ENCODE measurements around the gene SKI.
"Not testable (repeated sequence)": the region's sequence is repeated elsewhere in the genome, so short reads cannot be mapped to it uniquely, and the experiment has no call there.

Gene SKI

DNA sequence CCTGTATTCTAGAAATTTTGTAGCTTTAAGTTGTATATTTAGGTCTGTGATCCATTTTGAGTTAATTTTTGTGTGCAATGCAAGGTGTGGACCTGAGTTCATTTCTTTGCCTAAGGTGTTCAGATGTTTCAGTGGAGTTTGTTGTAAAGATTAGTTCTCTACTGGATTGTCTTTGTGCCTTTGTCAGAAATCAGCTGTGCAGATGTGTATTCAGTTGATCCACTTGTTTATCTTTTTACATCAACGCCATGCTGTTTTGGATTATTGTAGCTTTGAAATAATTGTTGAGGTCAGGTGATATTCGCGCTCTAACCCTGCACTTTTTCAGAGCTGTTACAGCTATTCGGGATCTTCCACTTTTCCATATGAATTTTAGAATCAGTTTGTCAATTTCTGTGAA, 32.8 kb downstream of the SKI start:
- no peak for DNase-seq (ENCODE audit: low read depth)

DNA sequence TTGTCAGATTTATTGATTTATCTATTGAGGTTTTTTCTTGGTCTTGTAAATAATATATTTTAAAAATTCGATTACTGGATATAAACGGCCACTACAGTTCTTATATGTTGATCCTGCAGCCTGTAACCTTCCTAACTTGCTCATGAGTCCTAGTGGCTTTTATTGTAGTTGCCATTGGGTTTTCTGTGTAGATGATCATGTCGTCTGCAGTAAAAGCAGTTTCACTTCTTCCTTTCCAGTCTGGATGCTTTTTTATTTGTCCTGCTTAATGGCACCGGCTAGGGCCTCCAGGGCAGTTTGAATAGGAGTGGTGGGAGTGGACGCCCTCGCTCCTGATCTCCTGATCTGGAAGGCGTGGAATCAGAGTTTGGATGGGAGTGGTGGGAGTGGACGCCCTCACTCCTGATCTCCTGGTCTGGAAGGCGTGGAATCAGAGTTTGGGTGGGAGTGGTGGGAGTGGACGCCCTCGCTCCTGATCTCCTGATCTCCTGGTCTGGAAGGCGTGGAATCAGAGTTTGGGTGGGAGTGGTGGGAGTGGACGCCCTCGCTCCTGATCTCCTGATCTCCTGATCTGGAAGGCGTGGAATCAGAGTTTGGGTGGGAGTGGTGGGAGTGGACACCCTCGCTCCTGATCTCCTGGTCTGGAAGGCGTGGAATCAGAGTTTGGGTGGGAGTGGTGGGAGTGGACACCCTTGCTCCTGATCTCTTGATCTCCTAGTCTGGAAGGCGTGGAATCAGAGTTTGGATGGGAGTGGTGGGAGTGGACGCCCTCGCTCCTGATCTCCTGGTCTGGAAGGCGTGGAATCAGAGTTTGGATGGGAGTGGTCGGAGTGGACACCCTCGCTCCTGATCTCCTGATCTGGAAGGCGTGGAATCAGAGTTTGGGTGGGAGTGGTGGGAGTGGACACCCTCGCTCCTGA, 33.6 kb downstream of the SKI start:
- DNase-seq (ENCODE audit: low read depth): not testable (repeated sequence)

DNA sequence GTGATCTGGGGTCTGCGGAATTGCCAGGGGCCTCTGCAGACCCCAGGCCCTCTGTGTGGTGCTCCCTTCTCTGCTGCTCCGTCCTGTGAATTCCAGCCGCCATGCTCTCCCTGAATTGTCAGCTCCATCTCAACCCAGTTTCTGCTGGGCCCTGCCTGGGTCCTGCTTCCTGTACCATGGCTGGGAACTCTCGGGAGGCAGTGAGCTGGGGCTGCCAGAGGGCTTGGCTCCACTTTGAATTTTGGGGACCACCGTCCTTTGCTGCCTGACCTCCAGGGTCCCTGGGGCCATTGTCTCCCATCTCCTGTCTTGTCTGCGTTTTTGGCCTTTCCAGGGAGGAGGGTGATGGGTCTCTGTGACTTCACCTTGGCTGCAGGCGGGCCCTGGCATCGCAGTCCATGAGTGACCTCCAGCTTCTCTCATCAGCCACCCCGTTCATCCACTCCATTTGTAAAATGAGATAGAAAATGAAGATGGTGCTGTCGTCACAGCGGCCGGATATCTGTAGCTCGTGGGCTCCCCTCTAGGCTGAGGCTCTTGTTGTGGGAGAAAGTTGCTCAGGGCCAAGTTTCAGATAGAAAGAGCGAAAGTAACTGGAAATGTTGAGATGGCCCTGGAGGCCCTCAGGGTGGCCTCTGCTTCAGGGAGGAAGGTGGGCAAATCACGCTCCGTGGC, 38.3 kb downstream of the SKI start:
- DNase-seq (ENCODE audit: low read depth): no peak

DNA sequence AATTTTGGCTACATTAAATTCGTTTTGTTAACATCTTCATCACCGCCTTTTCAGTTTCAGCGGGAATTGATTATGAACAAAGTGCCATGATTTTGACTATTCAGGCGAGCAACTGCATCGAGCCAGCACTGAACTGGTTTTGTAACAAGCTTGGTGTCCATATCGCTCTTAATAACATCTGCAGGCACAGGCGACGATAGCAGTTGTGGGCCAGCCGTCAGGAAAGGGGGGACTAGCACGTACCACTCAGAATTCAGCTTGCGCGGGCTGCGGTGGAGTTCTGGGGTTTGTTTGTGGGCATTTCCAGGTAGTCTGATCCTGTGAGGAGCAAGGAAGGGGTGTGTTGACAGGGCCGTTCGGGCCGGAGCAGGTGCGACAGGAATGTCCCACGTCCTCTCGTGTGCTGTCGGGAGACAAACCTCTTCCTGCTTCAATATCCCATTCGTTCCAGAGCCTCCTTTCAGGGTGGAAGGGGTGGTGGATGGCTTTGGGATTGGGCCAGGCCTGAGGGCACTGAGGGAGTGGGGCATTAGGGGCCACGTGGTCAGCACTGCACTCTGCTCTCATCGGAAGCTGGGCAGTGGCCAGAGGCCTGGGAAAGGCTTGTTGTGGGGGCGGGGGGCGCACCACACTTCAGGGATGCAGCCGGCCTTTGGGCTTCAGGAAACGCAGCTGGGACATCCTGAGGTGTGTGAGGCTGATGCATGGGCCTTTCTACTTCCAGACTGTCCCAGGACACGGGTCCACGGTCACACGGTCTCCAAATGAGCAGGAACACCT, 39.1 kb downstream of the SKI start:
- no peak for DNase-seq (ENCODE audit: low read depth)

DNA sequence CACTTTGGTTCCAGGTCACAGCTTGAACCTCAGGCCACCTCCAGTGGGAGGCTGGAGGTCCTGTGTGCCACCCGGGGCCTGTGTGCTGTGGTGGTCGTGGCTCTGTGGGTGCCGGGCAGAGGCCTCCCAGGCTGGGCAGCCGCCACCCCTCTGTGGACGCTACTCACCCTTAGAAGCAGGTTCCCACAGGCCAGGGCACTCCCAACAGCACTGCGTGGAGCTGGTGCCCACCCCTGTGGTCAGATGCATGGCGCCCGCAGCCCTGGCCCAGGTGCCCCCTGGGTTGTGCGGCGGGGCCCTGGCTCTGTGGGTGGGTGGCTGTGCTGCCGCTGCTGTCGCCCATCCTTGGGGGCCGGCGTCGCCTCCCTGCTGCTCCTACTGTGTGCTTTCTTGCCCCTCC, 39.7 kb downstream of the SKI start:
- no peak for DNase-seq (ENCODE audit: low read depth)

DNA sequence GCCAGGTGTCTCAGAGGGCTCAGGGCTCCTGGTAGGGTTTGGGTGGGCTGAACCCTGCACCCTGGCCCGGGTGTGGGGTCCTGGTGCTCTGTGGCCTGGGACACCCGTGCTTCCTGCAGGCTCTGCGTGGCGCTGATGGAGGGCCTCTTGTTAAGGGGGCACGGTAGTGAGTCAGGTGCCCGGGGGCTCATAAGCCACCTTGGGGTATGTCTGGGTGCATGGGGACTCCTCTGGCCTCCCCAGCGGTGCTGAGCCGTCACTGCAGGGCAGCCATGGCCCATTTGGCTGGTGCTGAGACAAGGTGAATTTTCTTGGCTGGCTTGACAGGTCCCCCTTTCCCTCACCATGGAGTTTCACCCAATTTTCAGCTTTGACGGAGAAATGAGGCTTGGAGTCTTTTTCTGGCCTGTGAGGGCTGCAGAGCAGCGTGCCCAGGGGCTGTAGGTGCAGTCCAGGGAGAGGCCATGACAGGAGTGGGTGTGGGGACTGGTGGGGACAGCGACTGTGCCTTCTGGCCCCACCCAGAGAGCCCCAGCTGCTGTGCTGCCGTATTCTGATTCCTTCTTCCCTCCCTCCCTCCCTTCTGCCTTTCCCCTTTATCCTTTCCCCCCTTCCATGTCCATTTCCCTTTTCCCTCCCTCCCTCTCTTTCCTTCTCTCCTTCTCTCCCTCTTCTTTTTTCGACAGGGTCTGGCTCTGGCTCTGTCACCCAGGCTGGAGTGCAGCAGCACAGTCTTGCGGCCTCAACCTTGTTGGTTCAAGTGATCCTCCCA, 40.4 kb downstream of the SKI start:
- DNase-seq (ENCODE audit: low read depth): no peak

DNA sequence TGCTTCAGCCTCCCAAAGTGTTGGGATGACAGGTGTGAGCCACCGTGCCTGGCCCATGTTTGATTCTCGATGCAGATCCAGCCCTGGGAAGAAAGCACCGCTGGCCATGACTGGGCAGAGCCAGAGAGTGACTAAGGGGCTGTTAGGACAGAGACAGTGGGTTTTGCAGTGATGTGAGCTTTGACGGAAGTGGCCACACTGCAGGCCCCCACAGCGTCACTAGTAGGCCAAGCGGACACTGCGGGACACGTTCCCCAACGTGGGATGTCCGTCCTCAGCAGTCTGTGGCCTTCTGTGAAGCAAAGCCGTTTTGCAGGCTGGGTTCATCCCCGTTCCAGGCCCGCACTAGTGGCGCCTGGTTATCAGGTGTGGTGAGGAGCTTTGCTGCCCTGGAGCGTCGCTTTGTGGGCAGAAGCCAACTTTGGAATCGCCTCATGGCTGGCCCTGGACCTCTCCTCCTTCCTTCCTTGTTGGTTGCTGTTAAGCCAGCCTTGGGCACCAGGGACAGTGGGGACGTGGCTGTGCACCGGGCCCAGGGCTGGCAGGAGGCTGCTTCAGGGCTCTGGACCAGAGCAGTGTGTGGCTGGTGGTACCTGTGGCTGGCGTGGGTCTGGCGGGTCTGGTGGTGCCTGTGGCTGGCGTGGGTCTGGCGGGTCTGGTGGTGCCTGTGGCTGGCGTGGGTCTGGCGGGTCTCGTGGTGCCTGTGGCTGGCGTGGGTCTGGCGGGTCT, 41.2 kb downstream of the SKI start:
- DNase-seq (ENCODE audit: low read depth): no peak

DNA sequence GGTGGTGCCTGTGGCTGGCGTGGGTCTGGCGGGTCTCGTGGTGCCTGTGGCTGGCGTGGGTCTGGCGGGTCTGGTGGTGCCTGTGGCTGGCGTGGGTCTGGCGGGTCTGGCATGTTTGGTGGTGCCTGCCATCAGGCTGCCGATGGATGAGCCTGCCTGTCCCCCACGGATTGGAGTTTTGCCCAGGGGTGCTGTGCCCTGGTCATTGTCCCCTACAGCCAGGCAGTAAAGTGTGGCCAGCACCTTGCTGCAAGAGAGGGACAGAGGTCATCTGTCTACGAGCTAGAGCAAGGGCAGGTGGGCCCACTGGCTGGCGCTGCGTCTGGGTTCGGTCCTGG, 41.8 kb downstream of the SKI start:
- DNase-seq (ENCODE audit: low read depth): no peak

DNA sequence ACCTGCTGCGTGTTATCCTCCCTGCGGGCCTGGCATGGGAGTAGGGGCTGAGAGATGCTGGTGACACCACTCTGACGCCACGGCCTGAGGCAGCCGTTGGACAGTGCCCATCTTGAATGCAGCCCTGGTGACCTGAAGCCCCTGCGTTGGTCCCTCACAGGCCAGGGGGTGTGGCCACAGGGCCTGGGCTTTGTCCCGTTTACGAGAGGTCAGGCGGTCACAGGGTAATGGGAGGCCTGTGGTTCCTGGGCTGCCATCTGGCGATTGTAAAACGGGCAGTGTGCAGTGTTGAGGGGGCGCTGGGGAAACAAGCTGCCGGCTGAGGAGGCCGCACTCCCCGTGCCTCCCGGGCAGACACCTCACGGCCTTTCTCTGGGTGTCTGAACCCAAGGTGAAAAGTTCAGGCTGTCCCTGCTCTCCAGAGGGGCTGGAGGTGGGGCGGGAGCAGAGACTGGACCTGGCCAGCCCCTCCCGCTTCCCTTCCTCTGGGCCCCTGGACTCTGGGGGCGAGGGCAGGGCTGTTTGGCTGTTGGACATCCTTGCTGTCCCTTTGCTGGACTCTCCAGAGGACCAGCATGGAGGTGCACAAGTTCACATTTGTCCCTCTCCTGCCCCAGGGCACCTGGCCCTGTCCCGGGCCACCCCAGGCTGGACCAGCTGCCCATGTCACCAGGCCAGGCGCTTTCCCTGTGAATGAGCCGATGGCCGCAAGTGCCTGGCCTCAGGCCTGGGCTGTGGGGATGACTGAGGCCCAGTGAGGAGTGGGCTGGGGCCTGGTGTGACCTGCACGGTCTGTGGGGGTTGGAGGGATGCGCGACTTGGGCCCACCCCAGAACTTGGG, 42.4 kb downstream of the SKI start:
- peak; percentile 28 for DNase-seq (ENCODE audit: low read depth)

DNA sequence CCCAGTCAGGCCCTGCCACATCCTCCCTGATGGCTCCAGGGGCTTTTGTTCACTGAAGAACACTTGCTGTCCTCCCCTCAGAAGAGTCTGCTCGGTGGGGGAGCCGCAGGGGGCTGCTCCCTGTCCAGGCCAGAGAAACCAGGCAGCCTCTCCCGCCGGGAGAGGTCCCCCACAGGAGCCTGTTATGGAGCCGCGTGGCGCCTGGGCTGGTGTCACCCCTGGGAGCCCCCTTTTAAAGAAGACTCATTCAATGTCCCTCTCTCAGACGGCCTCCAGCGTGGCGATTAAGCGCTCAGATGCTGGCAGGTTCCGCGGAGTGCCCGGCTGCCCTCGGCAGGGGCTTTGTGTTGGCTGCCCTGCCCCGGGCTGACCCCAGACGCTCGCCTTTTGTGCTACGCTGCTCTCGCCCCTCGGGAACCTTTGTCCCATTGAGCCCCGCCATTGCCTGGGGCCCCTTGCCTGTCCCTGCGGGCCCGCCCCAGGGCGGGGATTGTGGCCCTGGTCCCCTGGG, 43.1 kb downstream of the SKI start:
- no peak for DNase-seq (ENCODE audit: low read depth)

DNA sequence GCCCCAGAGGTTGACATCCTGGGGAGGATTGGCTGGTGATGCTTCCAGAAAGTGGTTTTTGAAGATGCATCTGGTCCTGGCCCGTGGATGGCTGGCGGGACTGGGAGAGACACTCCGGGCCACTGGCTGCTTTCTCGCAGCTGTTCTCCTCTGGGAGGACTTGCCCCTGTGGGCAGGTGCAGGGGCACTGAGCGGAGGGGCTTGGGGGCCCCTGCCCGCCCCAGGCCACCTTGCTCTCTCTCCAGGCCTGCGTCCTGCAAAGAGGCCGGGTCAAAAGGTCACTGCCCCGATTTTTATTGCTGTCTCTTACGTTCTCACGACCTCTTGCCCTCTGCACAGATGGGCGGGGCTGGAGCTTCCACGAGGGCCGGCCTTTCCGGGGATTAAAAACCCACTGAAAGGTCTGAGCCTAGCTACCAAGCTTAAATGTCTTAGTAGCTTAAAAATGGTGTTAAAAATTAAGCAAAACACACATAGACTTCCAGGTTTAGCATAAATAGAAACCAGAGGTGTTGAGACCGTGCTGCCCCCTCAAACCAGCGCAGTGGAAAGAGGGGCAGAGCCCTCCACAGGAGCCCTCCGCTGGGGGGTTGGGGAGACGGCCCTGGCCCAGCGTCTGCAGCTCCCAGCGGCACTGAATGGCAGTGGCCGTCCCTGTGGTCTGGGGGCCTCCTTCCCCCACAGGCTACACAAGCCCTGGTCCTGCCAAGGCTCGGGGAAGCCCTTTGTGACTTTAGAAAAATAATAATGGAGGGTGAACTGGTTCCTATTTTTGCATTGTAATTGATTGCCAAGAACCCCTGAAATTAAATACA, 43.9 kb downstream of the SKI start:
- peak; percentile 36 for DNase-seq (ENCODE audit: low read depth)

DNA sequence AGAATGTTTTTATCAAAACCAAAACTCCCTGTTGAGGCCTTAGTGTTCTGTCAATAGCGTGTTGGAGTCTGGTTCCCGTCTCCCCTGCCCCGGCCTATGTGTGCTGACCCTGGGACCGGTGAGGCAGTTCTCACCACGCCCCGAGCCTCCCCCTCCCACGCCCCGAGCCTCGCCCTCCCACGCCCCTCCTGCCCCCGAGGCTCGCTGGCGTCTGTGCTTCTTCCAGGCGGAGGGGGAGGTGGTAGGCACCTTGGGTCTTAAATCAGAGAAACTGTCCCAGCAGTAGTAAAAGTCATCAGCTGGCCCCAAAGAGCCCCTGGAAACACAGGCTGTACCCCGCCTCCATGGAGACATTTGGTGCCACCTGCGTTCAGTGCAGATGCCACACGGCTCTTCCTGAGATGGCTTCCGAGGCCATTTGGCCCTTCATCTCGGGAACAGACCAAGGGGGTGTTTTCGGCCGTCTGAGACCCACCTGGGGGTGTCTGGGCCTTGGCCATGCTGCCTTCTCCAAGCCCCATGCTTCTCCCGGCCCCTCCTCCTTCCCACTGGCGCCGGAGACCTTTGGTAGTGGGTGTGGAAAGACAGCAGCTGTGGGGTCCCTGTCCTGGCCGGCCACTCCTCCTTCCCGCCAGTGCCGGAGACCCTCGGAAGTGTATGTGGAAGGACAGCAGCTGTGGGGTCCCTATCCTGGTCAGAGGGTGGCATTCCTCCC, 44.7 kb downstream of the SKI start:
- no peak for DNase-seq (ENCODE audit: low read depth)

DNA sequence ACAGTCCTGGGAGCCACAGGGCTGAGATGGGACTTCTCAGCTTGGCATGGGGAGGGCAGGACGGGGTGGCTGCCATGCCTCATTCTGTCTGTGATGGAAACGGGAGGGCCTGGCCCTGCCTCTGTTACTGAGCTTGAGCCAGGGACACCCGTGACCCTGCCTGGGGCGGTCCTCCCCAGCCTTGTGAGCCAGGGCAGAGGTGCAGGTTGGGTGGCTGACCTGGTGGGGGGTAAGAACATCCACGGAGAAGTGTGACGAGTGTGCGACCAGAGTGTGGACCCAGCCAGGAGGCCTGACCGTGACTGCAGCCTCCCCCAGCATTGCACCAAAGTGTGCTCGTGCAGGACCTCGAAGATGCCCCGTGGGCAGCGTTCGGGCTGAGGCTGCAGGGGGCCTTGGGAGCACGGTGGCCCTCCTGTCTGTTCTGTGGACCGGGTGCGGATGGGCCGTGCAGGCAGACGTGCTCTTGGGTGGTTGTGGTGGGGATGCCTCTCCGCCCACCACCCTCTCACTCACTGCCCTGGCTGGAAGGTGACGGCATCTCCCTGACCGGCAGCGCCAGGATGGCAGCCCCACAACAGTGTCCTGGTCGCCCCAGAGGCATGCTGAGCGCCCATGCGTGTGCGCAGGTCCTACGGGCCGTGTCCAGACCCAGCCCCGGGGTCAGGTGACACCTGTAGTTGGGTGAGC, 45.4 kb downstream of the SKI start:
- no peak for DNase-seq (ENCODE audit: low read depth)

DNA sequence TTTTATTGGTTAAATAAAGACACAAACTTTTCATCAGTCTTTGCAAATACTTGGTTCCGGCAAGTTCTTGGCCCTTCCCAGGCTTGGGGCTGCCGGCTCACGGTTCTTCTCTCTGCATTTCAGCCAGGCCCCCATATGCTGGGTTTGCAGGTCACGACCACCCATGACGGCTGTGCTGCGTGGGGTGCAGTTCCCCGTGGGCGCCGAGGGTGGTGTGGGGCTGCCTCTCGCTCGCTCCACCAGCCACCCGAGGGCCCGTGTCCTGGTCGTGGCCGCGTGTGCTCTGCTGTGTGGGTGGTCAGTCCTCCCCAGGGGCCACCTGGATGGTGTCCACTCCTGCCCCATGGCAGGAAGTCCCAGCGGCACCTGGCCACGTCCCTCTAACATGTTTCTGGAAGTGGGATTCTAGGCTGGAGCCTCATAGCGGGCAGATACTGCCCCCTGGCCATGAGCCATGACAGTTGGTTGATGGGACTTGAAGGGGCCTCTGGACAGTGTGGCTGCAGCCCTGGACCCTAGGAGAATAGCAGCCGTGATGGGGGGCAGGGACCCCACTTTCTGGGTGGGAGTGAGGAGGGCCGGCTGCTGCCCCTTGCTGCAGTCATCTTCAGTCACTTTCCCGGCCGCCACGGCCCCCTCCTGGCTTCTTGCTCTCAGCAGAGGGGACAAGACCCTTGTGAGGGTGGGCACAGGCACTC, 46.3 kb downstream of the SKI start:
- no peak for DNase-seq (ENCODE audit: low read depth)

DNA sequence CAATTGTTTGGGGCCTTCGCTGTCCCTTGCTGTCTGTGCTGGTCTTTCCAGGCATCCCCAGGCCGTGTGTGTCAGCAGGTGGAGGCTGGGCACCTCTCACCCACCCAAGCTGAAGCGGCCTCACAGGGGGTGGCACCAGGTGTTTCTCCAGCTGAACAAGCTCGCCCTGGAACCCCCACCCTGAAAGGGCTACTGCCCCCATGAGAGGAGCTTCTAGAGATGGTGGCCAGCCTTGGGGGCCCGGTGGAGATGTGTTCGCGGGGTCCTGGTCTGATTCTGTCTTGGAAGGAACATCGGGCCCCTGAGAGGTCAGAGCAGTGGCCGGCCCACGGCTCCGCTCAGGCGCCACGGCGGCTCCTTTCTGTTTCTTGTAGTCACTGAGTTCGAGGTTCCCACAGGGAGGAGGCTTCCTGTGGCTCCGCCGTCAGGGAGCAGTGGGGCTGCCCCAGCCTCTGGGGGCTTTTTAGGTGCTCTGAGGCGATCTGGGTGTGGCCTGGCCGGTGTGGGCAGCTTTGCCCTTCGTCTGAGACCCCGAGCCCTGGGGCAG, 46.9 kb downstream of the SKI start:
- DNase-seq (ENCODE audit: low read depth): peak; percentile 29

DNA sequence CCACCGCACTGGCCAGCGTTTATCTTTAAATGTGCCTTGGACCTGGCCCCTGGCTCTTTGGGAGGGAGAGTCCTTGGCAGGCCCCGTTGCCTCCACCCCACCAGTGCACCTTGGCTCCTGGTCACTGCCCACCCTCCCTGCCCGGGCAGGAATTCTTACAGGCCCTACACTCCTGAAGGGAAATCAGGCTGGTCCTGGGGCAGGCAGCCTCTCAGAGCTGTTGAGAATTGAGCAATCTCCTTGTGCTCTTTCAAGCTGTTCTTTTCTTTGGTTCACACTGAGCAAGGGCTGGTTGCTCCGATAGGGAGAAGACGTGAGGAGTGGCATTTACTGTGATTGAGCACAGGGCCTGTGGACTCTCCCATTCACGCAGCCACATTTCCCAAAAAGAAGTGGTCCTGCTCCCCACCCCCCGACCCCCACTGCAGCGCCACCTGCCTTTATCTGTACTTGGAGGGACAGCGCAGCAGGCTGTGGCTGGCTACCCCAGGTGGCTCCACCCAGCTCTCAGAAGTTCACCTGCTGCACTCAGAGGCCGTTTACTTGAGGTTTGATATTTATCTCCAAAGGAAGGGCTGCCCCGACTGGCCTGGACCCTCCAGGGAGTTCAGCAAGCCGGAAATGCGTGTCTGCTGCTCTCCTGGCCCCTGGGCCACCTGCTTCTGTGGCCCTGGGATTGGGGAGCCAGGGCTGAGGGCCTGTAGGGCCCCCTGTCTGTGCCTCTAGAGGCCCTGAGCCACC, 47.8 kb downstream of the SKI start:
- DNase-seq (ENCODE audit: low read depth): peak; percentile 79
